ENCODE measurements around the gene ZNF292. TPM values are rescaled to one million over a fixed set of nuclear protein-coding genes. Genes with fewer than 3 reads are reported as not detected.

The ZNF292 gene
- total RNA-seq, 2 donors from 2014 or later = 30.6 to 56.4 TPM

DNA sequence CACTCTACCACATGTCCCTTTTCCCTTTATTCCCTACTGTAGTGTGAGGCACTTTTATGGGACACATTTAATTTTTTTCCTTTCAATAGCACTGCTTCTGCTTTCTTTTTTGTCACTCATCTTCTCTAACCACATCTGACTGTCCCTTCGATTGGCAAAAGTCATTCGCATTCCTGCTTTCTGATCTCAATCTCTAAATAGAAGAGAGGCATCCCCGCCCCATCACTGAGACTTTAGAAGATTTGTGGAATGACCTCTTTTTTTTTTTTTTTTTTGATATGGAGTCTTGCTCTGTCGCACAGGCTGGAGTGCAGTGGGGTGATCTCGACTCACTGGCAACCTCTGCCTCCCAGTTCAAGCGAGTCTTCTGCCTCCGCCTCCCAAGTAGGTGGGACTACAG is 9.1 kb downstream of the ZNF292 start:
- intact Hi-C loops (cut with DNase I) = loop anchor here (10.0 kb wide), 1 partner anchor 60 kb away; no protein-coding TSS in a partner anchor
- Histone ChIP-seq H3K4me1 (no peaks in the 10 kb centered on the region), H3K9me3 (no peaks in the 10 kb centered on the region), H3K27ac (no peak overlapping the region), H3K4me3 (no peak overlapping the region), H3K36me3 (no peaks in the 10 kb centered on the region), H3K9ac (ENCODE audit: low read depth in 2 of 2, low read length in 2 of 2) (no peak overlapping the region), H3K27me3 (no peaks in the 10 kb centered on the region)
- no peak for TF ChIP-seq CTCF (IDR thresholded peaks at IDR 0.05)
- DNase-seq = no peak

DNA sequence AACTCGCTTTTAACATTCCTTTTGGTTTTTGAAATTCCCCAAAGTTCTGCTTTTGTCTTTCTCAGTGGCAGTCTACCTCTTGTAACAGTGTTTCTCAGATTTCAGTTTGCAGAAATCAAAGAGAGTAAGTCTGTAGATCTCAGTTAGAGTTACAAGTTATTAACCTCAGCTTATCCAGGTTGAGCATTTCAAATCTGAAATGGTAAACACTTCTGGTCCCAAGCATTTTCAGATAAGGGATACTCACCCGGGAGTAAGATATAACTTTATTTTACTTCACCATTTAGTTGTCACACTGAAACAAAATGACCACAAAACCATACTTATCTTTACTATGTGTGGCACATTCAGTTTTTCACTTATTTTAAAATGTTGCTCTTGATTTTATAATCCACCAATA is 9.8 kb downstream of the ZNF292 start:
- Histone ChIP-seq H3K4me3 (no peak overlapping the region), H3K27me3 (no peaks in the 10 kb centered on the region), H3K9me3 (no peaks in the 10 kb centered on the region), H3K9ac (ENCODE audit: low read depth in 2 of 2, low read length in 2 of 2) (no peak overlapping the region), H3K4me1 (no peaks in the 10 kb centered on the region), H3K36me3 (no peaks in the 10 kb centered on the region), H3K27ac (no peak overlapping the region)
- no peak for TF ChIP-seq CTCF (IDR thresholded peaks at IDR 0.05)
- intact Hi-C loops (cut with DNase I) = loop anchor here (10.0 kb wide), 1 partner anchor 60 kb away; no protein-coding TSS in a partner anchor
- no peak for DNase-seq

- TF ChIP-seq CTCF (IDR thresholded peaks at IDR 0.05) = no peak
- Histone ChIP-seq H3K27ac (no peak overlapping the region), H3K4me3 (no peak overlapping the region), H3K4me1 (no peaks in the 10 kb centered on the region), H3K9me3 (no peaks in the 10 kb centered on the region), H3K27me3 (no peaks in the 10 kb centered on the region), H3K36me3 (no peaks in the 10 kb centered on the region), H3K9ac (ENCODE audit: low read depth in 2 of 2, low read length in 2 of 2) (no peak overlapping the region)
- intact Hi-C loops (cut with DNase I) = no loop called here
- no peak for DNase-seq
These were observed 16.7 kb downstream of the ZNF292 start for GRCh38 chr6:87171938-87172633.

- no peak for TF ChIP-seq CTCF (IDR thresholded peaks at IDR 0.05)
- Histone ChIP-seq H3K36me3 (no peaks in the 10 kb centered on the region), H3K4me3 (no peak overlapping the region), H3K27me3 (no peaks in the 10 kb centered on the region), H3K4me1 (no peaks in the 10 kb centered on the region), H3K27ac (no peak overlapping the region), H3K9ac (ENCODE audit: low read depth in 2 of 2, low read length in 2 of 2) (no peak overlapping the region), H3K9me3 (no peaks in the 10 kb centered on the region)
- intact Hi-C loops (cut with DNase I) = no loop called here
- DNase-seq = no peak
These were observed 18.8 kb downstream of the ZNF292 start for GRCh38 chr6:87174078-87174579.

- H3K4me3 ChIP-seq = no peak overlapping the region
- no peak for TF ChIP-seq CTCF (IDR thresholded peaks at IDR 0.05)
- no peaks in the 10 kb centered on the region for H3K27me3 ChIP-seq
- H3K4me1 ChIP-seq = no peaks in the 10 kb centered on the region
- intact Hi-C loops (cut with DNase I) = no loop called here
- H3K36me3 ChIP-seq = no peaks in the 10 kb centered on the region
- H3K9me3 ChIP-seq = no peaks in the 10 kb centered on the region
- no peak overlapping the region for H3K27ac ChIP-seq
- DNase-seq = no peak
- H3K9ac ChIP-seq (ENCODE audit: low read depth in 2 of 2, low read length in 2 of 2) = no peak overlapping the region
These were observed 21.1 kb downstream of the ZNF292 start for GRCh38 chr6:87176493-87176892.

Measured in colonic mucosa (tissue), 4 donors.